Measurements from ENCODE around the gene OPA3.
"Not testable (repeated sequence)": the region's sequence is repeated elsewhere in the genome, so short reads cannot be mapped to it uniquely, and the experiment has no call there.

The OPA3 gene

DNA sequence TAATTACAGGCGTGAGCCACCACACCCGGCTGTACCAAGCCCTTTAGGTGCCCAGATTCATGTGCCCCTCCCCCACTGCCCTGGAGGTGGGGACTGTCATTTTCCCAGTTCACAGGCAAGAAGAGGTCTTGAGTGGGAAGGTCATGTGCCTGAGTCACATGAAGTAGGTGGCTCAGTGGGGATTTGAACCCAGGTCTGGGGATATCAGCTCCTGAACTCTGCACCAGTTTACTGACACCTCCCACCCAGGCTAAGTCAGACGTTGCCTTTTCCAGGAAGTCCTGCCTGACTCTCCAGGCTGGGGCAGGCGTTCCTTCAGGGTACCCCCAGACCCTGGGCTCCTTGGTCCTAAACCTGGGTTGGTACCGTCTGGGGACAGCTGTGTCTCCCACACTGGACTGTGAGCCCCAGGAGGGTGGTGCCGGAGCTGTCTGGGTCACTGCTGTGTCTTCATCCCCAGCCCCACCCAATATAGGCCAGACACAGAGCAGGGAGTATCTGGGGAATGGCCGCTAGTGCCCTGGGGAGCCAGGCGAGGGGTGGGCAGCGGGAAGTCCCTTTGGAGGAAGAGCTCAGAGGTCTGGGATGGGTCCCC is 68.7 kb downstream of the OPA3 start:
- TF ChIP-seq, protein P1, sequence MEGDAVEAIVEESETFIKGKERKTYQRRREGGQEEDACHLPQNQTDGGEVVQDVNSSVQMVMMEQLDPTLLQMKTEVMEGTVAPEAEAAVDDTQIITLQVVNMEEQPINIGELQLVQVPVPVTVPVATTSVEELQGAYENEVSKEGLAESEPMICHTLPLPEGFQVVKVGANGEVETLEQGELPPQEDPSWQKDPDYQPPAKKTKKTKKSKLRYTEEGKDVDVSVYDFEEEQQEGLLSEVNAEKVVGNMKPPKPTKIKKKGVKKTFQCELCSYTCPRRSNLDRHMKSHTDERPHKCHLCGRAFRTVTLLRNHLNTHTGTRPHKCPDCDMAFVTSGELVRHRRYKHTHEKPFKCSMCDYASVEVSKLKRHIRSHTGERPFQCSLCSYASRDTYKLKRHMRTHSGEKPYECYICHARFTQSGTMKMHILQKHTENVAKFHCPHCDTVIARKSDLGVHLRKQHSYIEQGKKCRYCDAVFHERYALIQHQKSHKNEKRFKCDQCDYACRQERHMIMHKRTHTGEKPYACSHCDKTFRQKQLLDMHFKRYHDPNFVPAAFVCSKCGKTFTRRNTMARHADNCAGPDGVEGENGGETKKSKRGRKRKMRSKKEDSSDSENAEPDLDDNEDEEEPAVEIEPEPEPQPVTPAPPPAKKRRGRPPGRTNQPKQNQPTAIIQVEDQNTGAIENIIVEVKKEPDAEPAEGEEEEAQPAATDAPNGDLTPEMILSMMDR (IDR thresholded peaks at IDR 0.05; ENCODE audit: insufficient read depth, low read depth, low read length, missing control alignments) = no peak
- DNase-seq (ENCODE audit: low read depth) = no peak
- no peak overlapping the region for H3K4me3 ChIP-seq (ENCODE audit: low read depth, low read length)

- H3K4me3 ChIP-seq (ENCODE audit: low read depth, low read length) = no peak overlapping the region
- TF ChIP-seq, protein P1 (IDR thresholded peaks at IDR 0.05; ENCODE audit: insufficient read depth, low read depth, low read length, missing control alignments) = no peak
- peak; percentile 76 for DNase-seq (ENCODE audit: low read depth)
These were observed 69.4 kb downstream of the OPA3 start for GRCh38 chr19:45515081-45515624.

DNA sequence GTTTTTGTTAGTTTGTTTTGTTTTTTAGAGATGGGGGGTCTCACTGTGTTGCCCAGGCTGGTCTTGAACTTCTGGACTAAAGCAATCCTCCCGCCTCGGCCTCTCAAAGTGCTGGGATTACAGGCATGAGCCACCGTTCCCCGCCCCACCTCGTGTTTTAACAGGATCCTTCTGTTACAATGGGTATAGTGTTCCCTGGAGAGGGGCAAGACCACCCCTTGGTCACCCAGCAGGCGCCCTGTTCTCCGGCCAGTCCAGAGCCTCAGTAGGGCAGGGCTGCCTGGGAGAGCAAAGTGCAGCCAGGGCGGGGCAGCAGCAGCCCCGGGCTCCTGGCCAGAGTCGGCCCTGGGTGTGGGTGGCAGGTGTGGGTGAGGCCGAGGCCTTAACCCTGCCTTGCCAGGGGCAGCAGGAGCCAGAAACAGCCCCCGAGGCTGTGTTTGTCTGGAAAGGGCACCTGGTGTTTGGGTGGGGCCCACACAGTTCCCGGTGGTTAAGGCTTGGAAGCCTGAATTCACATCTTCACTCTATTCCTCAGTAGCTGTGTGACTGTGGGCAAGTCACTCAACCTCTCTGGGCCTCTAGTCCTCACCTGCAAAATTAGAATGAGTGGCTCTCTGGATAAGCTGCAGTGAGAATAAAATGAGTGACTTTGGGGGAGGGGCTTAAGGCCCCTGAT is 70.1 kb downstream of the OPA3 start:
- H3K4me3 ChIP-seq (ENCODE audit: low read depth, low read length) = no peak overlapping the region; the same call in 1 of the 2 replicates
- no peak for DNase-seq (ENCODE audit: low read depth)
- TF ChIP-seq, protein P1 (IDR thresholded peaks at IDR 0.05; ENCODE audit: insufficient read depth, low read depth, low read length, missing control alignments) = no peak

DNA sequence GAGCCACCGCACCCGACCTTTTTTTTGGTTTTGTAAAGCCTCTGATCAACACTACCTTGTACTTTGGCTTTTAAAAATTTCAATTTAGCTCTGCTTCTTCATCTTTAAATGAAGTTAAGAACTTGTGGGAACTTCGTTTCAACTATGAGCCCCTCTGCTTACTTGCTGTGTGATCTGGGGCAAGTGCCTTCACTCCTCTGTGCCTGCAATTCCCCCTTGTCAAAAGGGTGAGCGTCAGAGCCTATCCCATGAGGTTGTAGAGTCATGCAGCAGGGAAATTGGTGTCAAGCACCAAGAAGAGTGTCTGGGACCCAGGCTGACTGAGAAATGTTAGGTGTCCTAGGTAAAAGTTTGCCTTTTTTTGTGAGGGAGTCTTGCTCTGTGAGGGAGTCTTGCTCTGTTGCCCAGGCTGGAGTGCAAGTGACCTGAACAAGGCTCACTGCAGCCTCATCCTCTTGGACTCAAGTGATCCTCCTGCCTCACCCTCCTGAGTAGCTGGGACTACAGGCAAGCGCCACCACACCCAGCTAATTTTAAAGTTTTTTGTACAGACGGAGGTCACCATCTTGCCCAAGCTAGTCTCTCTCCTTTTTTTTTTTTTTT is 71.6 kb downstream of the OPA3 start:
- DNase-seq (ENCODE audit: low read depth) = no peak
- TF ChIP-seq, protein P1 (IDR thresholded peaks at IDR 0.05; ENCODE audit: insufficient read depth, low read depth, low read length, missing control alignments) = no peak
- peak overlapping the region; percentile 23 for H3K4me3 ChIP-seq (ENCODE audit: low read depth, low read length)

DNA sequence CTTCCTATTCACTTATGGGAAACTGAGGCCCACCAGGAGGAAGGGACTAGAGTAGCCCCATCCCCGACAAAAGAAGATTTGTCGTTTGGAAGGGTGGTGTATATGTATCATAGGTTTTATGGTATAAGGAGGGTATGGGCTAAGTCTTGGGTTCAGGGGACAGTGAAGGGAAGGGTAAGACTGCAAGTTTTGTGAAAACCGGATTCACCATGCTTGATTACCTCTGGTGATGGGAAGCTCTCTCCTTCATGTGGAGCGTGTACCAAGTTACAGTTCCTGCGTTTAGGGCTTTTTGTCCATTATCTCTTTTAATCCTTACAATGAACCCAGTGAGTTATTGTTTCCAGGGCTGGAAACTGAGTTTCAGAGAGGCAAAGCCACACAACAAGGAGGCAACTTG is 73.5 kb downstream of the OPA3 start:
- peak overlapping the region; percentile 9; the same call in 1 of the 2 replicates for H3K4me3 ChIP-seq (ENCODE audit: low read depth, low read length)
- TF ChIP-seq, protein P1 (IDR thresholded peaks at IDR 0.05; ENCODE audit: insufficient read depth, low read depth, low read length, missing control alignments) = no peak
- DNase-seq (ENCODE audit: low read depth) = no peak

DNA sequence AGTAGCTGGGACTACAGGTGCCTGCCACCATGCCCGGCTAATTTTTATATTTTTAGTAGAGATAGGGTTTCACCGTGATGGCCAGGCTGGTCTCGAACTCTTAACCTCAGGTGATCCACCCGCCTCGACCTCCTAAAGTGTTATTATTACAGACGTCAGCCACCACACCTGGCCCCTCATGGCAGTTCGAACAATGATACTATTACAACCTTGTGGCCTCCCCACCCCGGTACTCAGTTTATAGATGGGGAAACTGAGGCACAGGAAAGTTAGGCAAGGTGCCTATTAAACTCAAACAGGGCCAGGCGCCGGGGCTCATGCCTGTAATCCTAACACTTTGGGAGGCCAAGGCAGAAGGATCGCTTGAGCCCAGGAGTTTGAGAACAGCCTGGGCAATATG is 74.2 kb downstream of the OPA3 start:
- peak overlapping the region; percentile 95 for H3K4me3 ChIP-seq (ENCODE audit: low read depth, low read length)
- not testable (repeated sequence) for DNase-seq (ENCODE audit: low read depth)

DNA sequence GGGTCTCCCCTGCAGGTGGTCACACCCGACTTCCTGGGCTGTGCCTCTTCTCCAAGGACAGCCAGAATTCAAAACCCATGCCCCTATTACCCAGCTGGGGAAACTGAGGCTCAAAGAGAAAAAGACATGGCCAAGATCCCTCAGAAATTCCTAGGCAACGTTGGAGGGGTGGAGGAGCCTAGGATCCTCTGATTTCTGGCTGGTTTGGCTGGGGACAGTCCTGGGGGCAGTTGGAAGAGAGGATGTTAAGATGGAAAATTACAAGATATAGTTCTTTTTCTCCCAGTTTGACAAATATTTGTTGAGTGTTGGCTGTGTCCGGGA is 74.9 kb downstream of the OPA3 start:
- TF ChIP-seq, protein P1 (IDR thresholded peaks at IDR 0.05; ENCODE audit: insufficient read depth, low read depth, low read length, missing control alignments) = no peak
- H3K4me3 ChIP-seq (ENCODE audit: low read depth, low read length) = peak overlapping the region; percentile 95
- no peak for DNase-seq (ENCODE audit: low read depth)
